Muscle layer of colon (tissue), 2 donors: Measurements from ENCODE around the gene ZNF385B.

Source experiments
- H3K27ac ChIP-seq: one replicate; pipeline ENCODE4 v1.7.0; 2013; ENCODE audit warnings: low read depth, mild to moderate bottlenecking, low read length, moderate library complexity
- H3K27me3 ChIP-seq, 2 donors: one replicate each; pipeline ENCODE4 v1.7.0; 2013; ENCODE audit warnings: low read length in 2 of 2, mild to moderate bottlenecking in 2 of 2; ENCODE audit not compliant: insufficient read depth in 2 of 2, control insufficient read depth in 1 of 2
- H3K36me3 ChIP-seq: one replicate; pipeline ENCODE4 v1.7.0; 2013; ENCODE audit warnings: mild to moderate bottlenecking, low read length; ENCODE audit not compliant: insufficient read depth
- H3K4me1 ChIP-seq: one replicate; pipeline ENCODE4 v1.7.0; 2013; ENCODE audit warnings: mild to moderate bottlenecking, low read length; ENCODE audit not compliant: insufficient read depth
- H3K4me3 ChIP-seq, 2 donors: one replicate each; pipeline ENCODE4 v1.7.0; 2013; ENCODE audit warnings: low read length in 2 of 2, low read depth in 1 of 2, mild to moderate bottlenecking in 1 of 2, moderate library complexity in 1 of 2
- H3K9ac ChIP-seq: one replicate; pipeline ENCODE4 v1.7.0; 2013; ENCODE audit warnings: low read length
- H3K9me3 ChIP-seq: one replicate; pipeline ENCODE4 v1.7.0; 2013; ENCODE audit warnings: mild to moderate bottlenecking, low read length
- donor health status: abdominal sarcoma.
- donor health status: Adenocarcinoma of cecum.

ZNF385B gene

GRCh38 chr2:179671043-179671981, 190.1 kb downstream of the ZNF385B start:
- no peak overlapping the region for H3K4me3 ChIP-seq
- H3K36me3 ChIP-seq: no peaks in the 10 kb centered on the region
- no peaks in the 10 kb centered on the region for H3K4me1 ChIP-seq
- H3K9ac ChIP-seq: no peak overlapping the region
- no peaks in the 10 kb centered on the region for H3K27me3 ChIP-seq
- no peak overlapping the region for H3K27ac ChIP-seq
- no peaks in the 10 kb centered on the region for H3K9me3 ChIP-seq

- Histone ChIP-seq H3K9ac (no peak overlapping the region), H3K27ac (no peak overlapping the region), H3K36me3 (no peaks in the 10 kb centered on the region), H3K4me1 (no peaks in the 10 kb centered on the region), H3K9me3 (no peaks in the 10 kb centered on the region), H3K4me3 (no peak overlapping the region), H3K27me3 (no peaks in the 10 kb centered on the region)
Observed at GRCh38 chr2:179669196-179669595, 192.2 kb downstream of the ZNF385B start.

GRCh38 chr2:179664972-179665812, 196.2 kb downstream of the ZNF385B start:
- H3K27me3 ChIP-seq: no peaks in the 10 kb centered on the region
- H3K9ac ChIP-seq: no peak overlapping the region
- H3K4me1 ChIP-seq: no peaks in the 10 kb centered on the region
- H3K4me3 ChIP-seq: no peak overlapping the region
- no peaks in the 10 kb centered on the region for H3K36me3 ChIP-seq
- no peak overlapping the region for H3K27ac ChIP-seq
- H3K9me3 ChIP-seq: no peaks in the 10 kb centered on the region

GRCh38 chr2:179661986-179662385, 199.4 kb downstream of the ZNF385B start:
- H3K27ac ChIP-seq: no peak overlapping the region
- H3K4me3 ChIP-seq: no peak overlapping the region
- H3K4me1 ChIP-seq: no peaks in the 10 kb centered on the region
- no peaks in the 10 kb centered on the region for H3K27me3 ChIP-seq
- H3K9me3 ChIP-seq: no peaks in the 10 kb centered on the region
- no peak overlapping the region for H3K9ac ChIP-seq
- no peaks in the 10 kb centered on the region for H3K36me3 ChIP-seq

- Histone ChIP-seq H3K27ac (no peak overlapping the region), H3K4me1 (no peaks in the 10 kb centered on the region), H3K4me3 (no peak overlapping the region), H3K27me3 (no peaks in the 10 kb centered on the region), H3K9ac (no peak overlapping the region), H3K36me3 (no peaks in the 10 kb centered on the region), H3K9me3 (no peaks in the 10 kb centered on the region)
Observed at GRCh38 chr2:179657068-179657595, 204.3 kb downstream of the ZNF385B start.

- H3K4me3 ChIP-seq: no peak overlapping the region
- no peaks in the 10 kb centered on the region for H3K27me3 ChIP-seq
- no peaks in the 10 kb centered on the region for H3K4me1 ChIP-seq
- no peaks in the 10 kb centered on the region for H3K9me3 ChIP-seq
- H3K36me3 ChIP-seq: no peaks in the 10 kb centered on the region
- H3K9ac ChIP-seq: no peak overlapping the region
- H3K27ac ChIP-seq: no peak overlapping the region
Observed at GRCh38 chr2:179655627-179656026, 205.8 kb downstream of the ZNF385B start.

- Histone ChIP-seq H3K36me3 (no peaks in the 10 kb centered on the region), H3K4me1 (no peaks in the 10 kb centered on the region), H3K9ac (no peak overlapping the region), H3K4me3 (no peak overlapping the region), H3K27me3 (no peaks in the 10 kb centered on the region), H3K27ac (no peak overlapping the region), H3K9me3 (no peaks in the 10 kb centered on the region)
Observed at GRCh38 chr2:179654806-179655205, 206.6 kb downstream of the ZNF385B start.

GRCh38 chr2:179652296-179652695, 209.1 kb downstream of the ZNF385B start:
- H3K4me3 ChIP-seq: no peak overlapping the region
- no peak overlapping the region for H3K27ac ChIP-seq
- no peaks in the 10 kb centered on the region for H3K36me3 ChIP-seq
- no peaks in the 10 kb centered on the region for H3K9me3 ChIP-seq
- no peaks in the 10 kb centered on the region for H3K4me1 ChIP-seq
- no peak overlapping the region for H3K9ac ChIP-seq
- H3K27me3 ChIP-seq: no peaks in the 10 kb centered on the region

GRCh38 chr2:179650420-179650819, 211.0 kb downstream of the ZNF385B start:
- Histone ChIP-seq H3K9me3 (no peaks in the 10 kb centered on the region), H3K9ac (no peak overlapping the region), H3K4me1 (no peaks in the 10 kb centered on the region), H3K36me3 (no peaks in the 10 kb centered on the region), H3K27me3 (no peaks in the 10 kb centered on the region), H3K27ac (no peak overlapping the region), H3K4me3 (no peak overlapping the region)

GRCh38 chr2:179646862-179647587, 214.4 kb downstream of the ZNF385B start:
- no peak overlapping the region for H3K27ac ChIP-seq
- no peaks in the 10 kb centered on the region for H3K27me3 ChIP-seq
- H3K4me1 ChIP-seq: no peaks in the 10 kb centered on the region
- H3K9me3 ChIP-seq: no peaks in the 10 kb centered on the region
- no peaks in the 10 kb centered on the region for H3K36me3 ChIP-seq
- no peak overlapping the region for H3K4me3 ChIP-seq
- no peak overlapping the region for H3K9ac ChIP-seq
